ENCODE data around the gene C19orf25. TPM values are rescaled to one million over a fixed set of nuclear protein-coding genes. Genes with fewer than 3 reads are reported as not detected.

C19orf25 gene
- total and polyA plus RNA-seq, 2 donors (not counting 1 experiment from before 2014, with no cell fraction given): 11.2 to 24.8 TPM

GRCh38 chr19:1522838-1523237, 43.8 kb upstream of the C19orf25 start:
- Histone ChIP-seq H3K4me1 (ENCODE audit: control insufficient read depth, extremely low read depth, insufficient read depth, low read length) (no peaks in the 10 kb centered on the region), H3K9me3 (ENCODE audit: control insufficient read depth, insufficient read depth, low read depth, low read length) (no peaks in the 10 kb centered on the region), H4K20me1 (ENCODE audit: control insufficient read depth, extremely low read depth, insufficient read depth, low read length) (no peaks in the 10 kb centered on the region), H3K27me3 (ENCODE audit: control insufficient read depth, insufficient read depth, low read length) (peaks cover 21% of the 10 kb centered on the region), H3K4me2 (ENCODE audit: extremely low read depth, insufficient read depth, low read length) (no peak overlapping the region), H3K36me3 (ENCODE audit: control insufficient read depth, insufficient read depth, low read length) (no peaks in the 10 kb centered on the region), H3K9ac (ENCODE audit: insufficient read depth, low read length) (no peak overlapping the region), H3K4me3 (replicated peaks in 1 of 4; ENCODE audit: control extremely low read depth in 1 of 4, insufficient read depth in 1 of 4, low read depth in 3 of 4, low read length in 4 of 4) (no peak overlapping the region), H3K79me2 (ENCODE audit: control insufficient read depth, insufficient read depth, low read length) (no peaks in the 10 kb centered on the region), H2AFZ (ENCODE audit: low read length) (no peak overlapping the region), H3K27ac (ENCODE audit: insufficient read depth, low read length) (no peak overlapping the region)
- DNase-seq (ENCODE audit: low read depth in 2 of 2): no peak
- TF ChIP-seq CTCF (conservative IDR thresholded peaks at IDR 0.05 in 1 of 2, IDR thresholded peaks at IDR 0.05 in 1 of 2; ENCODE audit: low read depth in 1 of 2, low read length in 2 of 2) (no peak), EZH2 (IDR thresholded peaks at IDR 0.05; ENCODE audit: low read length, missing control alignments) (no peak)

GRCh38 chr19:1522061-1522460, 43.0 kb upstream of the C19orf25 start:
- no peaks in the 10 kb centered on the region for H3K9me3 ChIP-seq (ENCODE audit: control insufficient read depth, insufficient read depth, low read depth, low read length)
- no peak overlapping the region for H3K4me2 ChIP-seq (ENCODE audit: extremely low read depth, insufficient read depth, low read length)
- H3K27ac ChIP-seq (ENCODE audit: insufficient read depth, low read length): no peak overlapping the region
- H3K27me3 ChIP-seq (ENCODE audit: control insufficient read depth, insufficient read depth, low read length): peaks cover 21% of the 10 kb centered on the region
- no peak for TF ChIP-seq EZH2 (IDR thresholded peaks at IDR 0.05; ENCODE audit: low read length, missing control alignments)
- no peak for TF ChIP-seq CTCF (conservative IDR thresholded peaks at IDR 0.05 in 1 of 2, IDR thresholded peaks at IDR 0.05 in 1 of 2; ENCODE audit: low read depth in 1 of 2, low read length in 2 of 2)
- DNase-seq (ENCODE audit: low read depth in 2 of 2): no peak
- H3K4me1 ChIP-seq (ENCODE audit: control insufficient read depth, extremely low read depth, insufficient read depth, low read length): no peaks in the 10 kb centered on the region
- H3K4me3 ChIP-seq (replicated peaks in 1 of 4; ENCODE audit: control extremely low read depth in 1 of 4, insufficient read depth in 1 of 4, low read depth in 3 of 4, low read length in 4 of 4): no peak overlapping the region
- no peak overlapping the region for H2AFZ ChIP-seq (ENCODE audit: low read length)
- no peaks in the 10 kb centered on the region for H3K79me2 ChIP-seq (ENCODE audit: control insufficient read depth, insufficient read depth, low read length)
- no peaks in the 10 kb centered on the region for H4K20me1 ChIP-seq (ENCODE audit: control insufficient read depth, extremely low read depth, insufficient read depth, low read length)
- no peaks in the 10 kb centered on the region for H3K36me3 ChIP-seq (ENCODE audit: control insufficient read depth, insufficient read depth, low read length)
- no peak overlapping the region for H3K9ac ChIP-seq (ENCODE audit: insufficient read depth, low read length)

- no peaks in the 10 kb centered on the region for H3K9me3 ChIP-seq (ENCODE audit: control insufficient read depth, insufficient read depth, low read depth, low read length)
- no peak overlapping the region for H3K27ac ChIP-seq (ENCODE audit: insufficient read depth, low read length)
- H3K4me3 ChIP-seq (replicated peaks in 1 of 4; ENCODE audit: control extremely low read depth in 1 of 4, insufficient read depth in 1 of 4, low read depth in 3 of 4, low read length in 4 of 4): no peak overlapping the region
- peak overlapping the region; percentile 23 for H3K9ac ChIP-seq (ENCODE audit: insufficient read depth, low read length)
- H3K79me2 ChIP-seq (ENCODE audit: control insufficient read depth, insufficient read depth, low read length): no peaks in the 10 kb centered on the region
- no peak for DNase-seq (ENCODE audit: low read depth in 2 of 2)
- no peak overlapping the region for H3K4me2 ChIP-seq (ENCODE audit: extremely low read depth, insufficient read depth, low read length)
- no peaks in the 10 kb centered on the region for H3K4me1 ChIP-seq (ENCODE audit: control insufficient read depth, extremely low read depth, insufficient read depth, low read length)
- TF ChIP-seq CTCF (conservative IDR thresholded peaks at IDR 0.05 in 1 of 2, IDR thresholded peaks at IDR 0.05 in 1 of 2; ENCODE audit: low read depth in 1 of 2, low read length in 2 of 2) (no peak), EZH2 (IDR thresholded peaks at IDR 0.05; ENCODE audit: low read length, missing control alignments) (no peak)
- no peak overlapping the region for H2AFZ ChIP-seq (ENCODE audit: low read length)
- no peaks in the 10 kb centered on the region for H4K20me1 ChIP-seq (ENCODE audit: control insufficient read depth, extremely low read depth, insufficient read depth, low read length)
- no peaks in the 10 kb centered on the region for H3K36me3 ChIP-seq (ENCODE audit: control insufficient read depth, insufficient read depth, low read length)
- H3K27me3 ChIP-seq (ENCODE audit: control insufficient read depth, insufficient read depth, low read length): peaks cover 21% of the 10 kb centered on the region
Measured at GRCh38 chr19:1521636-1522035, 42.6 kb upstream of the C19orf25 start.
